ENCODE results near the gene TEX2. TPM values are rescaled to one million over a fixed set of nuclear protein-coding genes. Genes with fewer than 3 reads are reported as not detected.

TEX2 gene
- total and polyA plus RNA-seq, 2 of the 13 experiments (the other 11 are each of a cell fraction or from before 2014, with no cell fraction given) = 21.4 to 37.7 TPM

GRCh38 chr17:64262198-64262999, 661 bp downstream of the TEX2 start (continued):
- peak; percentile 88; the same call in 1 of the 2 replicates for TF ChIP-seq ZBTB46 (CRISPR knock-in tag; IDR thresholded peaks at IDR 0.05; ENCODE audit: borderline replicate concordance)
- no peak for TF ChIP-seq FOXA1 (IDR thresholded peaks at IDR 0.05)
- TF ChIP-seq FOXA1 (CRISPR knock-in tag; IDR thresholded peaks at IDR 0.05) = peak; percentile 45
- no peak for TF ChIP-seq ZNF747 (CRISPR knock-in tag; IDR thresholded peaks at IDR 0.05; ENCODE audit: borderline replicate concordance)
- TF ChIP-seq ZNF296 (CRISPR knock-in tag; conservative IDR thresholded peaks at IDR 0.05) = peak; percentile 95
- no peak for TF ChIP-seq TRIM22 (IDR thresholded peaks at IDR 0.05)
- no peak for TF ChIP-seq TEAD2 (CRISPR knock-in tag; IDR thresholded peaks at IDR 0.05)
- no peak for TF ChIP-seq ZKSCAN5 (CRISPR knock-in tag; IDR thresholded peaks at IDR 0.05)
- no peak for TF ChIP-seq NFRKB (IDR thresholded peaks at IDR 0.05)
- TF ChIP-seq ZNF703 (CRISPR knock-in tag; IDR thresholded peaks at IDR 0.05; ENCODE audit: borderline replicate concordance) = 0 out of 2 replicates have a peak, but pooled peaks have one; percentile 70
- TF ChIP-seq GMEB1 (CRISPR knock-in tag; IDR thresholded peaks at IDR 0.05; ENCODE audit: borderline replicate concordance) = no peak
- 0 out of 2 replicates have a peak, but pooled peaks have one; percentile 72 for TF ChIP-seq DNMT1 (CRISPR knock-in tag; IDR thresholded peaks at IDR 0.05)
- 0 out of 2 replicates have a peak, but pooled peaks have one; percentile 67 for TF ChIP-seq SNAPC4 (CRISPR knock-in tag; IDR thresholded peaks at IDR 0.05)
- TF ChIP-seq ZNF33A (CRISPR knock-in tag; IDR thresholded peaks at IDR 0.05; ENCODE audit: borderline replicate concordance) = peak; percentile 49; the same call in 1 of the 2 replicates
- peak; percentile 85 for TF ChIP-seq MYC (CRISPR knock-in tag; IDR thresholded peaks at IDR 0.05; ENCODE audit: borderline replicate concordance)
- TF ChIP-seq ZC3H4 (CRISPR knock-in tag; IDR thresholded peaks at IDR 0.05; ENCODE audit: borderline replicate concordance) = no peak
- TF ChIP-seq REPIN1 (CRISPR knock-in tag; IDR thresholded peaks at IDR 0.05; ENCODE audit: borderline replicate concordance, low read depth) = peak; percentile 39; the same call in 1 of the 2 replicates
- TF ChIP-seq ZNF550 (CRISPR knock-in tag; IDR thresholded peaks at IDR 0.05; ENCODE audit: borderline replicate concordance) = no peak
- no peak for TF ChIP-seq ZNF282 (IDR thresholded peaks at IDR 0.05; ENCODE audit: partially characterized antibody)

Measured in HepG2 (cell line).